Measurements from ENCODE around the gene KRTAP20-4. TPM values are rescaled to one million over a fixed set of nuclear protein-coding genes. Genes with fewer than 3 reads are reported as not detected.

Gene KRTAP20-4
- not detected in 5 replicates for total RNA-seq (2022; extraction: Qiagen RNA extraction; ENCODE audit: low read depth)

DNA sequence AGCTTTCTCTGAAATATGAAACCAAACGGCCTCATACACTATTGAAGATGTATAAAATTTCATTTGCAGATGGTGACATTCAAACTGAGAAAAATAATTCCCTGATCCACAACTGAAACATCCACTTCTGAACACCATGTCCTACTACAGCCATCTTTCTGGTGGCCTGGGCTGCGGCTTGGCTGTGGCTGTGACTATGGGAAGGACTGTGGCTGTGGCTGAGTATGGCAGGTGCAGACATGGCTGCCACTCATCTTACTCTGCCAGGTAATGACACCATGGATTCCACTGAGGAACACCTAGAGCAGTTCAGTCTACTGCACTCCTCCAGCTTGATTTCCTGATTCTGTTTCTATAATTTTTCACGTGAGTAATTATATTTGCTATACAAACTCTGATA is at the start of gene KRTAP20-4:
Gene KRTAP20-4 (plus strand): TSS at position 106 of the 400 bp plus-strand sequence.

DNA sequence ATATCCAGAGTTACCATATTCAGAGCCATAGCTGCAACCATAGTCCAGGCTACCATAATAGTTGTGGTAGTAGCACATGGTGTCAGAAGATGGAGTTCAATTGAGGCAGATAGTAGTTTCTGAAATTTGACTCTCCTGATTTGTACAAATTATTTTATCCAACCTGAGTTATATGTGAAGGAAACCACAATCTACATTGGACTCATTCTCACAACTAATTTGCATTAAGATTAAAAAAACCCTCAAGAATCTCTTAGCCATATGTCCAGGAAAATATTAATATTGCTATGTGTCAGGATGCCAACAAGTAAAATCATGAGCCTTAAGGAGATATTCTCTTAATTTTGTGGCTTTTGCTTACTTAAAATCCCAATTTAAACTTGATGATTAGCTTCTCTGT is 30.1 kb upstream of the KRTAP20-4 start, which contains the start of gene KRTAP22-2:
Gene KRTAP22-2 (minus strand): TSS at position 101 of the 400 bp plus-strand sequence.

DNA sequence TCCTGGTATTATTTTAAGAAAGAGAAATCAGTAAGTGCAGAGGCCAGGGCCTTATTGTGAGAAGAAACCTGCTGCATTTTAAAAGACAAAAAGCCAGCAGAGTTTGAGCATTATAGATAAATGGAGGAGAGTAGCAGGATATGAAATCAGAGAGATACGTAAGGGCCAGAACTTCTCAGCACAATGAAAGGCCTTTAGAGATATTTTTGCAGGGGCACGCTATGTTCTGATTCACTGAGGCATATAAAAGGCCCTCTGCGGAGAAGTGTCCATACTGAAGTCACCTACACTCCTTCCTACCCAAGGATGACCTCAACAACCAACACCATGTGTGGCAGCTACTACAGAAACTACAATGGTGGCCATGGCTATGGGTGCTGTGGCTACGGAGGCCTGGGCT is 28.3 kb upstream of the KRTAP20-4 start, which contains the start of gene KRTAP6-3:
Gene KRTAP6-3 (plus strand): TSS at position 301 of the 400 bp plus-strand sequence. CDS start 6 bp downstream, at position 307.

DNA sequence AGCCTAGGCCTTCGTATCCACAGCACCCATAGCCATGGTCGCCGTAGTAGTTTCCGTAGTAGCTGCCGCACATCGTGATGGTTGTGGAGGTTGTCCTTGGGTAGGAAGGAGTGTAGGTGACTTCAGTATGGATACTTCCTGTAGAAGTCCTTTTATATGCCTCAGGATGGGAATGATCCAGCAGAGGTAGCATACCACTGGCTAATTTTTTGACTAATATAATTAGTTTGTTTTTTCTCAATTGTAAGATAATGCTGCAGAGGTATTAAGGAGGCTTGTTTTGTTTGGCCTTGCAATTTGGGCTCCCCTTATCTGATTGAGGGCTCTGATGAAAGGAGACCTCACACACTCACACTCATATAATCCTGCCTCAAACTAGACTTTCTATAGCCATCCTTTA is 21.6 kb upstream of the KRTAP20-4 start, which contains the start of gene KRTAP6-2:
Gene KRTAP6-2 (minus strand): TSS at position 101 of the 400 bp plus-strand sequence. CDS start 28 bp downstream, at position 73.

DNA sequence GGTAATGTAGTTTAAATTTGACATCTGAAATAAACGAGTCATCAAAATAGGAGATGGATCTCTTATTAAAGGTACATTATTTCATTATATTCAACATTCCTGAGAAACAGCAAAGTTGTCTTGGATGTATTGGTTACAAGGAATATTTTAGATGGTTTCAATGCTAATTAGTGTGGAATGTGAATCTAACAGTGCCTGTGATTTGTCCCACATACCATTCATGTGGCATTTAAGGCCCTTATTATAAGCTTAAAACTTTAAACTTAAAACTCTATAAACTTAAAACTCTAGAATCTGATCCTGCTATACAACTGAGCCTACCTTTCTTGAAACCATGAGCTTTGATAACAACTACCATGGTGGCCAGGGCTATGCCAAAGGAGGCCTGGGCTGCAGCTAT is 19.6 kb upstream of the KRTAP20-4 start, which contains the start of gene KRTAP22-1:
Gene KRTAP22-1 (plus strand): TSS at position 301 of the 400 bp plus-strand sequence.

DNA sequence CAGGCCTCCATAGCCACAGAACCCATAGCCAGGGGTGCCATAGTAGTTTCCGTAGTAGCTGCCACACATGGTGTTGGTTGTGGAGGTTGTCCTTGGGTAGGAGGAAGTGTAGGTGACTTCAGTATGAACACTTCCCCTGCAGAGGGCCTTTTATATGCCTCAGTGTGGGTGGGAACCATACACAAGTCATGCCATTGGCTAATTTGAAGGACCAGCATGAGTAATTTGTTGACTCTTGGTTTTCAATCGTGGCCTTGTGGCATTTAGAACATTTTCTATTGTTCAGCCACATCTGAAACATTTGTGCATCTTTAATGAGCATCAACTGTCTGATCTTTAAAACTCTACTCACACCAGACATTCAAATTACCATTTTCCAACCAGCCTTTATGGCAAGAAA is 6.6 kb upstream of the KRTAP20-4 start, which contains the start of gene KRTAP6-1:
Gene KRTAP6-1 (minus strand): TSS at position 95 of the 400 bp plus-strand sequence. CDS start 26 bp downstream, at position 69.

DNA sequence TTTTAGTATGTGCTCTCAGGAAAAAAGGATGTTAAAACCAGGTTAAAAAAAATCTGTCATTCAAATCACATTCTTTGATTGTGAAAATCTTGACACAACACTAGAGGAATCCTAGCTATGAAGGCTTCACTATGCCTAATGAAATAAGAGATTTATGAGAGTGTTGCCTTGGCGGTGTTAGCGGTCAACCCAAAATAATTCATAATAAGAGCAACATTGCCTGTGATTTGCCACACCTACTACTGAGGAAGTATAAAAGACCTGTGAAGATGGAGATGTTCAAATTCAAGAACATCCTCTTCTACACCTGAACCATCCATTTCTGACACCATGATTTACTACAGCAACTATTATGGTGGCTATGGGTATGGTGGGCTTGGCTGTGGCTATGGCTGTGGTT is 4.3 kb upstream of the KRTAP20-4 start, which contains the start of gene KRTAP20-1:
Gene KRTAP20-1 (plus strand): TSS at position 301 of the 400 bp plus-strand sequence. CDS start 30 bp downstream, at position 331.

DNA sequence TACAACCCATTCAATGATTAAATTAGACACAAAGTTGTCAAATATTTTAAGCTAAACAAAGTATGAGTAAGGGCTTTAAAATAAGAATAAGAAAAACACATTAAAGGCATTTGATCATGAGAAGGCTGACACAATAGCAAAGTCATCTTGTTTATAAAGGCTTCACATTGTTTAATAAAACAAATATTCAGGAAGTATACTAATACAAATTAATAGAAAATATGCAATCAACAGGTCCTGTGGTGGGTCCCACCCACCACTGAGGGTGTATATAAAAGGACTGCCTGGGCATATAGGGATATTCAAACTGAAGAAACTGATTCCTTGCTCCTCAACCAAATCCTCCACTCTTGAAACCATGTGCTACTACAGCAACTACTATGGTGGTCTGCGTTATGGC is 14.5 kb downstream of the KRTAP20-4 start, which contains the start of gene KRTAP20-2:
Gene KRTAP20-2 (plus strand): TSS at position 301 of the 400 bp plus-strand sequence. CDS start 58 bp downstream, at position 359.

DNA sequence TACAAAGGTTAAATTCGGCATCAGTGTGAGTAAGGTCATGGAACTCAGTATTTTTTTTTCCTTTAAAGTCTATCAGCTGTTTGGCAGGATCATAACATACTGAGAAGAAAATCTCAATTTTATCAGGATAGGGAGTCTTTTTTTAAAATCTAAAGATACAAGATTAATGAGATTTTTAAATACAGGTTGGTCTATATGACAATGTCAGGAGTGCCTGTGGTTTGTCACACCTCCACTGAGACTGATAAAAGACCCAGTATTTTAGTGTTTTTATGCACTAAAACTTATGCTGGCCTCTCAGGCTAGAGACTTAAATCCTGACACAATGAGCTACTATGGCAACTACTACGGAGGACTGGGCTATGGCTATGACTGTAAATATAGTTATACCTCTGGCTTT is 22.1 kb downstream of the KRTAP20-4 start, which contains the start of gene KRTAP20-3:
Gene KRTAP20-3 (plus strand): TSS at position 301 of the 400 bp plus-strand sequence.

Other genes starting within 250 kb of the KRTAP20-4 start
- not detected in 5 replicates for gene KRTAP13-2, start 248.4 kb upstream of the KRTAP20-4 start, total RNA-seq (2022; extraction: Qiagen RNA extraction; ENCODE audit: low read depth)
- gene KRTAP13-1, start 224.6 kb upstream of the KRTAP20-4 start, total RNA-seq (2022; extraction: Qiagen RNA extraction; ENCODE audit: low read depth), result not detected in 5 replicates
- gene KRTAP13-3, start 194.7 kb upstream of the KRTAP20-4 start, total RNA-seq (2022; extraction: Qiagen RNA extraction; ENCODE audit: low read depth), result not detected in 5 replicates
- not detected in 5 replicates for gene KRTAP13-4, start 190.4 kb upstream of the KRTAP20-4 start, total RNA-seq (2022; extraction: Qiagen RNA extraction; ENCODE audit: low read depth)
- gene KRTAP15-1, start 180.4 kb upstream of the KRTAP20-4 start, total RNA-seq (2022; extraction: Qiagen RNA extraction; ENCODE audit: low read depth), result not detected in 5 replicates
- not detected in 5 replicates for gene KRTAP19-1, start 140.3 kb upstream of the KRTAP20-4 start, total RNA-seq (2022; extraction: Qiagen RNA extraction; ENCODE audit: low read depth)
- gene KRTAP19-2, start 133.2 kb upstream of the KRTAP20-4 start, total RNA-seq (2022; extraction: Qiagen RNA extraction; ENCODE audit: low read depth), result not detected in 5 replicates
- gene KRTAP19-3, start 128.6 kb upstream of the KRTAP20-4 start, total RNA-seq (2022; extraction: Qiagen RNA extraction; ENCODE audit: low read depth), result not detected in 5 replicates
- gene KRTAP19-4, start 123.5 kb upstream of the KRTAP20-4 start, total RNA-seq (2022; extraction: Qiagen RNA extraction; ENCODE audit: low read depth), result not detected in 5 replicates
- not detected in 5 replicates for gene KRTAP19-5, start 118.5 kb upstream of the KRTAP20-4 start, total RNA-seq (2022; extraction: Qiagen RNA extraction; ENCODE audit: low read depth)
- gene KRTAP19-6, start 78.8 kb upstream of the KRTAP20-4 start, total RNA-seq (2022; extraction: Qiagen RNA extraction; ENCODE audit: low read depth), result not detected in 5 replicates
- gene KRTAP19-7, start 59.3 kb upstream of the KRTAP20-4 start, total RNA-seq (2022; extraction: Qiagen RNA extraction; ENCODE audit: low read depth), result not detected in 5 replicates
- gene KRTAP22-2, start 30.2 kb upstream of the KRTAP20-4 start, total RNA-seq (2022; extraction: Qiagen RNA extraction; ENCODE audit: low read depth), result not detected in 5 replicates
- not detected in 5 replicates for gene KRTAP6-3, start 28.2 kb upstream of the KRTAP20-4 start, total RNA-seq (2022; extraction: Qiagen RNA extraction; ENCODE audit: low read depth)
- gene KRTAP6-2, start 21.7 kb upstream of the KRTAP20-4 start, total RNA-seq (2022; extraction: Qiagen RNA extraction; ENCODE audit: low read depth), result not detected in 5 replicates
- not detected in 5 replicates for gene KRTAP22-1, start 19.5 kb upstream of the KRTAP20-4 start, total RNA-seq (2022; extraction: Qiagen RNA extraction; ENCODE audit: low read depth)
- gene KRTAP6-1, start 6.7 kb upstream of the KRTAP20-4 start, total RNA-seq (2022; extraction: Qiagen RNA extraction; ENCODE audit: low read depth), result not detected in 5 replicates
- not detected in 5 replicates for gene KRTAP20-1, start 4.2 kb upstream of the KRTAP20-4 start, total RNA-seq (2022; extraction: Qiagen RNA extraction; ENCODE audit: low read depth)
- not detected in 5 replicates for gene KRTAP20-2, start 14.6 kb downstream of the KRTAP20-4 start, total RNA-seq (2022; extraction: Qiagen RNA extraction; ENCODE audit: low read depth)
- not detected in 5 replicates for gene KRTAP20-3, start 22.2 kb downstream of the KRTAP20-4 start, total RNA-seq (2022; extraction: Qiagen RNA extraction; ENCODE audit: low read depth)
- gene KRTAP21-3, start 98.2 kb downstream of the KRTAP20-4 start, total RNA-seq (2022; extraction: Qiagen RNA extraction; ENCODE audit: low read depth), result not detected in 5 replicates
- not detected in 5 replicates for gene KRTAP21-2, start 126.6 kb downstream of the KRTAP20-4 start, total RNA-seq (2022; extraction: Qiagen RNA extraction; ENCODE audit: low read depth)
- not detected in 5 replicates for gene KRTAP21-1, start 134.8 kb downstream of the KRTAP20-4 start, total RNA-seq (2022; extraction: Qiagen RNA extraction; ENCODE audit: low read depth)
- not detected in 5 replicates for gene KRTAP8-1, start 192.6 kb downstream of the KRTAP20-4 start, total RNA-seq (2022; extraction: Qiagen RNA extraction; ENCODE audit: low read depth)
- gene KRTAP7-1, start 209.1 kb downstream of the KRTAP20-4 start, total RNA-seq (2022; extraction: Qiagen RNA extraction; ENCODE audit: low read depth), result not detected in 5 replicates